Measurements from ENCODE around the gene ART3. TPM values are rescaled to one million over a fixed set of nuclear protein-coding genes. Genes with fewer than 3 reads are reported as not detected.

Gene ART3
- total and polyA plus RNA-seq, 9 of the 15 experiments (the other 6 are each of a cell fraction or from before 2014, with no cell fraction given) = 0.69 to 1.4 (median 1.1) TPM; not detected in 1

DNA sequence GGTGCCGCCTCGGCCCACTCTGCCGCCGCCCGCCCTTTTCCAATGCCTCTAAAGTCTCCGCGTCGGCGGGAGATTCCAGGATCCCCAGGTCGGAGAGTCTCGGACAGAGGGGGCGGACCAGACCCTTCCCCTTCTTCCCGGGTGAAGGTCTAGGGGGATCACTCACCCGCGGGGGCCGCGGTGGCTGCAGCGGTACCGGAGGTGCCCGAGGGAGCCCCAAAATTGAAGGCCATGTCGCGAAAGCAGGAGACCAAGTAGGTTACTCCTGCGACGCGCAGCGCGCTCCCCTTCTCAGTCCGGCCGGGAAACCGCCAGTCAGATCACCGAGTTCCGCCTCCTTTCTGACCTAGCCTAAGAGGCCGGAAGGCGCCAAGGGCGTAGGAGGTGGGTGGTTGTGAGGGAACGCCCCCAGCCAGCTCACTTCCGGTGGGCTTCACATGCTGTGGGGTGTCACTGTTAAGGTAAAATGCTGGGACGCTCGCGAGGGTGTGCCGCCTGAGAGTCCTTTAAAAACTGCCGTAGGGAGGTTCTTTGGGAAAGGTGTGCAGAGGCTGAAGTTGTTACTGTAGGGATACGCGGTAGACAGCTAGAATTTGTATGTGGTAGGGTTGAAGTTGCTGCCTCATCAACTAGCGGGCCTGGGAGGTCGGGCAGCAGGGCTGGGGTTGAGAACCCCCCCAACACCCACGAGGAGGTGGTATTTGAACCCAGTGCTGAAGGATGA lies 73.8 kb downstream of the ART3 start, which contains the start of gene NUP54 (continued):
- TF ChIP-seq, protein P1, sequence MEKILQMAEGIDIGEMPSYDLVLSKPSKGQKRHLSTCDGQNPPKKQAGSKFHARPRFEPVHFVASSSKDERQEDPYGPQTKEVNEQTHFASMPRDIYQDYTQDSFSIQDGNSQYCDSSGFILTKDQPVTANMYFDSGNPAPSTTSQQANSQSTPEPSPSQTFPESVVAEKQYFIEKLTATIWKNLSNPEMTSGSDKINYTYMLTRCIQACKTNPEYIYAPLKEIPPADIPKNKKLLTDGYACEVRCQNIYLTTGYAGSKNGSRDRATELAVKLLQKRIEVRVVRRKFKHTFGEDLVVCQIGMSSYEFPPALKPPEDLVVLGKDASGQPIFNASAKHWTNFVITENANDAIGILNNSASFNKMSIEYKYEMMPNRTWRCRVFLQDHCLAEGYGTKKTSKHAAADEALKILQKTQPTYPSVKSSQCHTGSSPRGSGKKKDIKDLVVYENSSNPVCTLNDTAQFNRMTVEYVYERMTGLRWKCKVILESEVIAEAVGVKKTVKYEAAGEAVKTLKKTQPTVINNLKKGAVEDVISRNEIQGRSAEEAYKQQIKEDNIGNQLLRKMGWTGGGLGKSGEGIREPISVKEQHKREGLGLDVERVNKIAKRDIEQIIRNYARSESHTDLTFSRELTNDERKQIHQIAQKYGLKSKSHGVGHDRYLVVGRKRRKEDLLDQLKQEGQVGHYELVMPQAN (IDR thresholded peaks at IDR 0.05; ENCODE audit: borderline replicate concordance) = peak; percentile 91
- TF ChIP-seq ZSCAN29 (IDR thresholded peaks at IDR 0.05) = no peak
- TF ChIP-seq SMC3 (conservative IDR thresholded peaks at IDR 0.05; ENCODE audit: insufficient read depth, low read depth, low read length) = 0 out of 2 replicates have a peak, but pooled peaks have one; percentile 10
- TF ChIP-seq LCOR (CRISPR knock-in tag; IDR thresholded peaks at IDR 0.05) = peak; percentile 97
- TF ChIP-seq SP1 (CRISPR knock-in tag; IDR thresholded peaks at IDR 0.05) = peak; percentile 99
- 0 out of 2 replicates have a peak, but pooled peaks have one; percentile 35 for TF ChIP-seq ZNF717 (CRISPR knock-in tag; IDR thresholded peaks at IDR 0.05)
- 0 out of 2 replicates have a peak, but pooled peaks have one; percentile 21 for TF ChIP-seq ZNF384 (IDR thresholded peaks at IDR 0.05; ENCODE audit: low read depth, low read length)
- TF ChIP-seq ZNF12 (CRISPR knock-in tag; IDR thresholded peaks at IDR 0.05) = 0 out of 2 replicates have a peak, but pooled peaks have one; percentile 12
- TF ChIP-seq NR2C1 (IDR thresholded peaks at IDR 0.05) = peak; percentile 44; the same call in 1 of the 2 replicates
- TF ChIP-seq NR2C1 (tag; IDR thresholded peaks at IDR 0.05) = peak; percentile 37; the same call in 1 of the 2 replicates
- TF ChIP-seq PHF20 (IDR thresholded peaks at IDR 0.05; ENCODE audit: partially characterized antibody) = peak; percentile 81
- TF ChIP-seq DDX20 (tag; IDR thresholded peaks at IDR 0.05; ENCODE audit: low read depth) = no peak
- TF ChIP-seq KAT2B (IDR thresholded peaks at IDR 0.05; ENCODE audit: low read depth, low read length) = no peak
- peak; percentile 52 for TF ChIP-seq TEAD4 (IDR thresholded peaks at IDR 0.05; ENCODE audit: low read length)
- TF ChIP-seq TEAD4 (CRISPR knock-in tag; IDR thresholded peaks at IDR 0.05; ENCODE audit: borderline replicate concordance) = no peak
- no peak for TF ChIP-seq PRMT5 (CRISPR knock-in tag; IDR thresholded peaks at IDR 0.05)
- TF ChIP-seq TAF1 (IDR thresholded peaks at IDR 0.05; ENCODE audit: control insufficient read depth, extremely low read depth, insufficient read depth, low read length, severe bottlenecking) = peak; percentile 99
- TF ChIP-seq NRF1 (conservative IDR thresholded peaks at IDR 0.05 in 1 of 2, IDR thresholded peaks at IDR 0.05 in 1 of 2) = peak; percentile 43 to 57
- no peak for TF ChIP-seq PHB2 (IDR thresholded peaks at IDR 0.05; ENCODE audit: low read depth)
- TF ChIP-seq ZBED1 (IDR thresholded peaks at IDR 0.05) = peak; percentile 67; the same call in 1 of the 2 replicates
- TF ChIP-seq, protein P2, sequence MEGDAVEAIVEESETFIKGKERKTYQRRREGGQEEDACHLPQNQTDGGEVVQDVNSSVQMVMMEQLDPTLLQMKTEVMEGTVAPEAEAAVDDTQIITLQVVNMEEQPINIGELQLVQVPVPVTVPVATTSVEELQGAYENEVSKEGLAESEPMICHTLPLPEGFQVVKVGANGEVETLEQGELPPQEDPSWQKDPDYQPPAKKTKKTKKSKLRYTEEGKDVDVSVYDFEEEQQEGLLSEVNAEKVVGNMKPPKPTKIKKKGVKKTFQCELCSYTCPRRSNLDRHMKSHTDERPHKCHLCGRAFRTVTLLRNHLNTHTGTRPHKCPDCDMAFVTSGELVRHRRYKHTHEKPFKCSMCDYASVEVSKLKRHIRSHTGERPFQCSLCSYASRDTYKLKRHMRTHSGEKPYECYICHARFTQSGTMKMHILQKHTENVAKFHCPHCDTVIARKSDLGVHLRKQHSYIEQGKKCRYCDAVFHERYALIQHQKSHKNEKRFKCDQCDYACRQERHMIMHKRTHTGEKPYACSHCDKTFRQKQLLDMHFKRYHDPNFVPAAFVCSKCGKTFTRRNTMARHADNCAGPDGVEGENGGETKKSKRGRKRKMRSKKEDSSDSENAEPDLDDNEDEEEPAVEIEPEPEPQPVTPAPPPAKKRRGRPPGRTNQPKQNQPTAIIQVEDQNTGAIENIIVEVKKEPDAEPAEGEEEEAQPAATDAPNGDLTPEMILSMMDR (IDR thresholded peaks at IDR 0.05 in 2 of 3, conservative IDR thresholded peaks at IDR 0.05 in 1 of 3; ENCODE audit: insufficient read depth in 2 of 3, low read depth in 1 of 3, low read length in 3 of 3) = no peak
- no peak for TF ChIP-seq XRCC4 (IDR thresholded peaks at IDR 0.05; ENCODE audit: extremely low read depth, insufficient read depth, insufficient read length)
- TF ChIP-seq, protein P3, sequence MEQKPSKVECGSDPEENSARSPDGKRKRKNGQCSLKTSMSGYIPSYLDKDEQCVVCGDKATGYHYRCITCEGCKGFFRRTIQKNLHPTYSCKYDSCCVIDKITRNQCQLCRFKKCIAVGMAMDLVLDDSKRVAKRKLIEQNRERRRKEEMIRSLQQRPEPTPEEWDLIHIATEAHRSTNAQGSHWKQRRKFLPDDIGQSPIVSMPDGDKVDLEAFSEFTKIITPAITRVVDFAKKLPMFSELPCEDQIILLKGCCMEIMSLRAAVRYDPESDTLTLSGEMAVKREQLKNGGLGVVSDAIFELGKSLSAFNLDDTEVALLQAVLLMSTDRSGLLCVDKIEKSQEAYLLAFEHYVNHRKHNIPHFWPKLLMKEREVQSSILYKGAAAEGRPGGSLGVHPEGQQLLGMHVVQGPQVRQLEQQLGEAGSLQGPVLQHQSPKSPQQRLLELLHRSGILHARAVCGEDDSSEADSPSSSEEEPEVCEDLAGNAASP (IDR thresholded peaks at IDR 0.05) = no peak
- TF ChIP-seq FOXA3 (CRISPR knock-in tag; conservative IDR thresholded peaks at IDR 0.05 in 1 of 2, IDR thresholded peaks at IDR 0.05 in 1 of 2) = 0 out of 4 replicates have a peak, but pooled peaks of 1 of the 2 experiments have one; percentile 67
